SK-N-SH (cell line): ENCODE data around the gene MPDZ. TPM values are rescaled to one million over a fixed set of nuclear protein-coding genes. Genes with fewer than 3 reads are reported as not detected.

Experiments used
- CTCF ChIA-PET: fragments of 300-600, 350-600 bp; formaldehyde crosslinking; extraction: SDS; loops from one replicate; lab custom pipeline; 2021; lab: Yijun Ruan, JAX
- POLR2A ChIA-PET: fragments of 350-600 bp; sonication (Branson Sonifier 250); formaldehyde crosslinking; extraction: SDS; loops from one replicate; lab custom pipeline; 2020; ENCODE audit warnings: antibody characterized with exemption, inconsistent platforms; lab: Yijun Ruan, JAX
- DNase-seq: peaks from one replicate; pipeline ENCODE4 v3.0.0; 2012
- H2AFZ ChIP-seq: fragments of 200-600 bp; sonication (generic); 2 replicates; pipeline ENCODE4 v1.8.1; 2016; ENCODE audit warnings: antibody characterized with exemption, mild to moderate bottlenecking, low read depth
- H3F3A ChIP-seq: fragments of 200-600 bp; sonication (generic); replicated peaks from 2 replicates; pipeline ENCODE3; 2016; ENCODE audit warnings: antibody characterized with exemption, mild to moderate bottlenecking; ENCODE audit not compliant: insufficient read depth
- H3K27ac ChIP-seq, 2 experiments: fragments of 200-500 bp in 1 of 2; fragments of 200-600 bp in 1 of 2; sonication (Bioruptor generic) in 1 of 2; sonication (generic), shearing (Covaris generic) in 1 of 2; 2 replicates each; pipeline versions ENCODE4 v1.5.1 to v1.6.1; 2014 to 2016; ENCODE audit warnings: low read depth in 2 of 2, inconsistent platforms in 1 of 2, low read length in 1 of 2, mild to moderate bottlenecking in 1 of 2, mixed read lengths in 1 of 2
- H3K27me3 ChIP-seq: fragments of 200-600 bp; sonication (generic), shearing (Covaris generic); 2 replicates; pipeline ENCODE4 v1.6.1; 2016; ENCODE audit warnings: mixed run types; ENCODE audit not compliant: insufficient read depth
- H3K36me3 ChIP-seq, 2 experiments: fragments of 200-500 bp in 1 of 2; fragments of 200-600 bp in 1 of 2; sonication (Bioruptor generic) in 1 of 2; sonication (generic) in 1 of 2; replicated peaks in 1 of 2; 2 replicates each; pipeline versions ENCODE3 to v1.5.1; 2014 to 2016; ENCODE audit warnings: low read length in 1 of 2, mild to moderate bottlenecking in 1 of 2; ENCODE audit not compliant: insufficient read depth in 2 of 2, control insufficient read depth in 1 of 2
- H3K4me1 ChIP-seq, 2 experiments: fragments of 200-500 bp in 1 of 2; fragments of 200-600 bp in 1 of 2; sonication (Bioruptor generic) in 1 of 2; sonication (generic), shearing (Covaris generic) in 1 of 2; 2 replicates each; pipeline versions ENCODE4 v1.5.1 to v1.6.1; 2014 to 2016; ENCODE audit warnings: low read depth in 1 of 2, low read length in 1 of 2, mixed run types in 1 of 2; ENCODE audit not compliant: insufficient read depth in 2 of 2, control insufficient read depth in 1 of 2
- H3K4me2 ChIP-seq: fragments of 200-600 bp; sonication (generic), shearing (Covaris generic); 2 replicates; pipeline ENCODE4 v1.6.1; 2017; ENCODE audit warnings: mixed run types
- H3K4me3 ChIP-seq, 2 experiments: fragments of 200-500 bp in 1 of 2; fragments of 200-600 bp in 1 of 2; sonication (Bioruptor generic) in 1 of 2; sonication (generic), shearing (Covaris generic) in 1 of 2; 2 replicates each; pipeline versions ENCODE4 v1.5.1 to v1.8.1; 2014 to 2016; ENCODE audit warnings: low read depth in 2 of 2, inconsistent platforms in 1 of 2, low read length in 1 of 2, mild to moderate bottlenecking in 1 of 2, mixed read lengths in 1 of 2, moderate library complexity in 1 of 2
- H3K79me2 ChIP-seq: fragments of 200-600 bp; sonication (generic); 2 replicates; pipeline ENCODE4 v1.8.1; 2017; ENCODE audit warnings: mild to moderate bottlenecking; ENCODE audit not compliant: insufficient read depth
- H3K9ac ChIP-seq: fragments of 200-600 bp; sonication (generic); 2 replicates; pipeline ENCODE4 v1.6.1; 2017; ENCODE audit warnings: mixed run types
- H3K9me2 ChIP-seq: fragments of 200-600 bp; sonication (generic); 2 replicates; pipeline ENCODE4 v1.6.1; 2017; ENCODE audit warnings: mixed run types
- H3K9me3 ChIP-seq: fragments of 200-600 bp; sonication (generic); 2 replicates; pipeline ENCODE4 v1.6.1; 2017; ENCODE audit warnings: mixed run types, mild to moderate bottlenecking, moderate library complexity
- H4K20me1 ChIP-seq: fragments of 200-600 bp; sonication (generic); 2 replicates; pipeline ENCODE4 v1.6.1; 2017; ENCODE audit warnings: mild to moderate bottlenecking, mixed run types; ENCODE audit not compliant: insufficient read depth
- CHD2 ChIP-seq: fragments of 150-350 bp; IDR thresholded peaks from 2 replicates; pipeline ENCODE4 v1.6.1; 2018; ENCODE audit warnings: low read length; ENCODE audit not compliant: partially characterized antibody
- ELF1 ChIP-seq: IDR thresholded peaks from 2 replicates; pipeline ENCODE4 v1.4.0; 2012
- EP300 ChIP-seq, 2 experiments: IDR thresholded peaks; 2 replicates each; pipeline versions ENCODE4 v1.4.0 to v1.6.1; 2012; ENCODE audit warnings: borderline replicate concordance in 1 of 2, low read depth in 1 of 2, low read length in 1 of 2
- EZH2phosphoT487 ChIP-seq: fragments of 200-600 bp; sonication (generic); IDR thresholded peaks from 2 replicates; pipeline ENCODE4 v1.6.1; 2017; ENCODE audit warnings: low read depth, mixed run types, mild to moderate bottlenecking, antibody characterized with exemption, moderate library complexity, borderline replicate concordance
- FOXM1 ChIP-seq: IDR thresholded peaks from 2 replicates; pipeline ENCODE4 v1.4.0; 2012; ENCODE audit warnings: low read depth, mild to moderate bottlenecking
- GABPA ChIP-seq: IDR thresholded peaks from 2 replicates; pipeline ENCODE4 v1.4.0; 2012; ENCODE audit warnings: low read depth, mild to moderate bottlenecking
- GATA2 ChIP-seq: sonication (generic); formaldehyde crosslinking; IDR thresholded peaks from 2 replicates; pipeline ENCODE4 v1.5.0; 2020; ENCODE audit warnings: mild to moderate bottlenecking, missing genetic modification reagents
- JUND ChIP-seq: IDR thresholded peaks from 2 replicates; pipeline ENCODE4 v1.4.0; 2012
- MXI1 ChIP-seq: IDR thresholded peaks from 2 replicates; pipeline ENCODE4 v1.6.1; 2012; ENCODE audit warnings: mild to moderate bottlenecking, low read depth, low read length, improper control_type of control experiment
- NRF1 ChIP-seq: IDR thresholded peaks from 2 replicates; pipeline ENCODE4 v1.6.1; 2012; ENCODE audit warnings: low read depth, mild to moderate bottlenecking, low read length
- POLR2AphosphoS5 ChIP-seq: IDR thresholded peaks from 2 replicates; pipeline ENCODE4 v1.6.1; 2012; ENCODE audit warnings: low read depth, low read length
- RAD21 ChIP-seq: IDR thresholded peaks from 2 replicates; pipeline ENCODE4 v1.6.1; 2012; ENCODE audit warnings: mild to moderate bottlenecking, low read length
- RFX5 ChIP-seq: IDR thresholded peaks from 2 replicates; pipeline ENCODE4 v1.6.1; 2012; ENCODE audit warnings: mild to moderate bottlenecking, improper control_type of control experiment, low read length
- RXRA ChIP-seq: IDR thresholded peaks from 2 replicates; pipeline ENCODE4 v1.4.0; 2012; ENCODE audit warnings: low read depth, mild to moderate bottlenecking, borderline replicate concordance
- TCF12 ChIP-seq: IDR thresholded peaks from 2 replicates; pipeline ENCODE4 v1.4.0; 2012
- TEAD4 ChIP-seq: IDR thresholded peaks from 2 replicates; pipeline ENCODE4 v1.4.0; 2012; ENCODE audit warnings: mild to moderate bottlenecking, borderline replicate concordance; ENCODE audit not compliant: insufficient read depth
- YY1 ChIP-seq: IDR thresholded peaks from 2 replicates; pipeline ENCODE4 v1.4.0; 2012; ENCODE audit warnings: low read depth, mild to moderate bottlenecking
- WGBS: methylation state at CpG from one replicate; pipeline ENCODE4 v1.1.6; 2017; ENCODE audit warnings: low lambda C conversion rate; 5-methylcytosine and 5-hydroxymethylcytosine counted together
- polyA plus RNA-seq, 3 experiments: library from polyadenylated mRNA; depleted of rRNA; stranded (reverse); fragments of >200 nt; gene quantifications; 2 replicates each; pipeline ENCODE4 v1.2.3, GENCODE V29; 2012
- TF ChIP-seq, protein P1 (sequence below): fragments of 150-350 bp; IDR thresholded peaks from 2 replicates; pipeline ENCODE4 v1.6.1; 2016; ENCODE audit warnings: mild to moderate bottlenecking, low read depth, low read length
- TF ChIP-seq, protein P2 (sequence below): IDR thresholded peaks from 2 replicates; pipeline ENCODE4 v1.4.0; 2012; ENCODE audit warnings: low read depth, borderline replicate concordance
- TF ChIP-seq, protein P3 (sequence below): IDR thresholded peaks from 2 replicates; pipeline ENCODE4 v1.6.1; 2012; ENCODE audit warnings: mild to moderate bottlenecking, low read depth, low read length, moderate library complexity
- TF ChIP-seq, protein P4 (sequence below): fragments of 150-350 bp; IDR thresholded peaks from 2 replicates; pipeline ENCODE4 v1.6.1; 2017; ENCODE audit warnings: antibody characterized with exemption, low read length, low read depth, borderline replicate concordance

Gene MPDZ
- polyA plus RNA-seq, 1 of the 3 experiments (the other 2 are of a cell fraction) = 20.5 TPM

DNA sequence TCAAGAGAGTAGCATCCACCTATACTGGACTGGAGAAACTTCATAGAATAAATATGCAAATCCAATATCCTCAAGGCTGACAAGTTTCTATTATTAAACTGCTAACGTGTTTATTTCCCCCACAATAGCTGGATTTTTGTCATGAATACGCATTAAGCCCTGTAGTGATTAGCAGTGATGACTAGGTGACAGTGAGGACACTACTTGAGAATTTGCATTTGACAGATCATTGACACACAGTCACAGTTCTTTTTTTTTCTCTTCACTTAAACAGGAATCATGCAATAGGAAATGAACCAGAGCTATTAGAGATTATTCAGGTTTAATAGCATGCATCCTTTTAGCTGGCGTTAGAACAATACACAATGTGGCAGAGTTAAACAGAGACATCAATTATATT lies 35.3 kb downstream of the MPDZ start:
- Histone ChIP-seq H3K4me1 (peaks cover 0 to 8% of the 10 kb centered on the region in 2 experiments; a peak in 1 of 4 replicates), H3K36me3 (peaks cover 48 to 62% of the 10 kb centered on the region in 2 experiments), H3K4me2 (no peak overlapping the region), H3K9me3 (no peaks in the 10 kb centered on the region), H3K27ac (no peak overlapping the region), H3K9me2 (no peaks in the 10 kb centered on the region), H3K79me2 (peaks cover 6% of the 10 kb centered on the region; the same call in 1 of the 2 replicates), H3F3A (no peaks in the 10 kb centered on the region), H3K4me3 (no peak overlapping the region), H3K27me3 (no peaks in the 10 kb centered on the region), H2AFZ (no peak overlapping the region), H4K20me1 (no peaks in the 10 kb centered on the region; the same call in 1 of the 2 replicates), H3K9ac (no peak overlapping the region)
- DNase-seq = no peak
- TF ChIP-seq JUND (no peak), EZH2phosphoT487 (no peak), MXI1 (no peak), CHD2 (no peak)
- TF ChIP-seq, protein P1, sequence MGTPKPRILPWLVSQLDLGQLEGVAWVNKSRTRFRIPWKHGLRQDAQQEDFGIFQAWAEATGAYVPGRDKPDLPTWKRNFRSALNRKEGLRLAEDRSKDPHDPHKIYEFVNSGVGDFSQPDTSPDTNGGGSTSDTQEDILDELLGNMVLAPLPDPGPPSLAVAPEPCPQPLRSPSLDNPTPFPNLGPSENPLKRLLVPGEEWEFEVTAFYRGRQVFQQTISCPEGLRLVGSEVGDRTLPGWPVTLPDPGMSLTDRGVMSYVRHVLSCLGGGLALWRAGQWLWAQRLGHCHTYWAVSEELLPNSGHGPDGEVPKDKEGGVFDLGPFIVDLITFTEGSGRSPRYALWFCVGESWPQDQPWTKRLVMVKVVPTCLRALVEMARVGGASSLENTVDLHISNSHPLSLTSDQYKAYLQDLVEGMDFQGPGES = no peak
- ChIA-PET POLR2A (no interaction called here), CTCF (interaction anchor here (0.6 kb wide), 1 partner anchor 678 kb away, joined by 3 read pairs; no protein-coding TSS in a partner anchor)
- 99% methylated on average over 3 of the region's 3 CpGs for WGBS

DNA sequence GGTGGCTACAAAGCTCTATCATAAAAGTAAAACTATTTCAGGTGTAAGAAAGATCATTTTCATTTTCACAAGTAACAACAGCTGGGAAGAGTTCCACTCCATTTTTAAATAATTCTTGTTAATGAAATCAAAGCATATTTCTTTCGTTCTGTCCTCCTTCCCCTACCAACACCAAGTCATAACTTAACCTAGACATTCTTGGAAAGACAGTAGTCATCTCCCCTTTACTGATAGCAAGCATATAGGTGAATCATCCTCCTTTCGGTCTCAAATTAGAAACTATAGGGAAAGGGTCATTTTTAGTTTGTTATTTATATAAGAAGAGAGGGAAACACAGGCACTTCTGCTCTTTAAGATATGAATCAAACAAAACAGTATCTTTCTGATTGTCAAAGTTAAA lies 38.2 kb downstream of the MPDZ start:
- Histone ChIP-seq H3K36me3 (peaks cover 44 to 59% of the 10 kb centered on the region in 2 experiments), H3K27me3 (no peaks in the 10 kb centered on the region), H4K20me1 (no peaks in the 10 kb centered on the region; the same call in 1 of the 2 replicates), H3K27ac (no peak overlapping the region), H2AFZ (no peak overlapping the region), H3K4me3 (no peak overlapping the region), H3K4me1 (peaks cover 0 to 15% of the 10 kb centered on the region in 2 experiments; a peak in 2 of 4 replicates), H3K4me2 (no peak overlapping the region), H3K9ac (no peak overlapping the region)
- POLR2A ChIA-PET = no interaction called here
- DNase-seq = no peak
- TF ChIP-seq GATA2 = no peak
- no peak for TF ChIP-seq TEAD4
- no peak for TF ChIP-seq TCF12
- no peak for TF ChIP-seq RXRA
- no peak for TF ChIP-seq ELF1
- TF ChIP-seq RFX5 = no peak
- no peak for TF ChIP-seq CHD2
- no peak for TF ChIP-seq FOXM1
- TF ChIP-seq, protein P2, sequence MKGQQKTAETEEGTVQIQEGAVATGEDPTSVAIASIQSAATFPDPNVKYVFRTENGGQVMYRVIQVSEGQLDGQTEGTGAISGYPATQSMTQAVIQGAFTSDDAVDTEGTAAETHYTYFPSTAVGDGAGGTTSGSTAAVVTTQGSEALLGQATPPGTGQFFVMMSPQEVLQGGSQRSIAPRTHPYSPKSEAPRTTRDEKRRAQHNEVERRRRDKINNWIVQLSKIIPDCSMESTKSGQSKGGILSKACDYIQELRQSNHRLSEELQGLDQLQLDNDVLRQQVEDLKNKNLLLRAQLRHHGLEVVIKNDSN = no peak
- no peak for TF ChIP-seq POLR2AphosphoS5
- TF ChIP-seq GABPA = no peak
- TF ChIP-seq, protein P3, sequence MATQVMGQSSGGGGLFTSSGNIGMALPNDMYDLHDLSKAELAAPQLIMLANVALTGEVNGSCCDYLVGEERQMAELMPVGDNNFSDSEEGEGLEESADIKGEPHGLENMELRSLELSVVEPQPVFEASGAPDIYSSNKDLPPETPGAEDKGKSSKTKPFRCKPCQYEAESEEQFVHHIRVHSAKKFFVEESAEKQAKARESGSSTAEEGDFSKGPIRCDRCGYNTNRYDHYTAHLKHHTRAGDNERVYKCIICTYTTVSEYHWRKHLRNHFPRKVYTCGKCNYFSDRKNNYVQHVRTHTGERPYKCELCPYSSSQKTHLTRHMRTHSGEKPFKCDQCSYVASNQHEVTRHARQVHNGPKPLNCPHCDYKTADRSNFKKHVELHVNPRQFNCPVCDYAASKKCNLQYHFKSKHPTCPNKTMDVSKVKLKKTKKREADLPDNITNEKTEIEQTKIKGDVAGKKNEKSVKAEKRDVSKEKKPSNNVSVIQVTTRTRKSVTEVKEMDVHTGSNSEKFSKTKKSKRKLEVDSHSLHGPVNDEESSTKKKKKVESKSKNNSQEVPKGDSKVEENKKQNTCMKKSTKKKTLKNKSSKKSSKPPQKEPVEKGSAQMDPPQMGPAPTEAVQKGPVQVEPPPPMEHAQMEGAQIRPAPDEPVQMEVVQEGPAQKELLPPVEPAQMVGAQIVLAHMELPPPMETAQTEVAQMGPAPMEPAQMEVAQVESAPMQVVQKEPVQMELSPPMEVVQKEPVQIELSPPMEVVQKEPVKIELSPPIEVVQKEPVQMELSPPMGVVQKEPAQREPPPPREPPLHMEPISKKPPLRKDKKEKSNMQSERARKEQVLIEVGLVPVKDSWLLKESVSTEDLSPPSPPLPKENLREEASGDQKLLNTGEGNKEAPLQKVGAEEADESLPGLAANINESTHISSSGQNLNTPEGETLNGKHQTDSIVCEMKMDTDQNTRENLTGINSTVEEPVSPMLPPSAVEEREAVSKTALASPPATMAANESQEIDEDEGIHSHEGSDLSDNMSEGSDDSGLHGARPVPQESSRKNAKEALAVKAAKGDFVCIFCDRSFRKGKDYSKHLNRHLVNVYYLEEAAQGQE = no peak
- no peak for TF ChIP-seq EZH2phosphoT487
- TF ChIP-seq, protein P1 = no peak
- no peak for TF ChIP-seq EP300 (IDR thresholded peaks at IDR 0.05; ENCODE audit: borderline replicate concordance in 1 of 2, low read depth in 1 of 2, low read length in 1 of 2)
- TF ChIP-seq, protein P4, sequence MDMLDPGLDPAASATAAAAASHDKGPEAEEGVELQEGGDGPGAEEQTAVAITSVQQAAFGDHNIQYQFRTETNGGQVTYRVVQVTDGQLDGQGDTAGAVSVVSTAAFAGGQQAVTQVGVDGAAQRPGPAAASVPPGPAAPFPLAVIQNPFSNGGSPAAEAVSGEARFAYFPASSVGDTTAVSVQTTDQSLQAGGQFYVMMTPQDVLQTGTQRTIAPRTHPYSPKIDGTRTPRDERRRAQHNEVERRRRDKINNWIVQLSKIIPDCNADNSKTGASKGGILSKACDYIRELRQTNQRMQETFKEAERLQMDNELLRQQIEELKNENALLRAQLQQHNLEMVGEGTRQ = no peak
- TF ChIP-seq MXI1 = no peak
- TF ChIP-seq NRF1 = no peak
- no peak for TF ChIP-seq YY1
- no peak for TF ChIP-seq RAD21
- TF ChIP-seq, all 33 proteins: peak for 0
- Histone ChIP-seq H3K9me3 (no peaks in the 10 kb centered on the region), H3K79me2 (peaks cover 6% of the 10 kb centered on the region; the same call in 1 of the 2 replicates), H3K9me2 (no peaks in the 10 kb centered on the region), H3F3A (no peaks in the 10 kb centered on the region)
- CTCF ChIA-PET = no interaction called here
- 86% methylated on average over 2 of the region's 2 CpGs for WGBS
